ENCODE measurements around the gene DLGAP3. TPM values are rescaled to one million over a fixed set of nuclear protein-coding genes. Genes with fewer than 3 reads are reported as not detected.
A peak's percentile ranks its signal among the peaks of the same experiment; 100 is the strongest.

The DLGAP3 gene
- total RNA-seq, 3 donors from 2014 or later: 0.35 to 0.60 (median 0.41) TPM

- no peaks in the 10 kb centered on the region for H3K36me3 ChIP-seq (ENCODE audit: low read depth)
- intact Hi-C loops (cut with DNase I, micrococcal nuclease): no loop called here
- peaks cover 21% of the 10 kb centered on the region for H3K4me1 ChIP-seq (ENCODE audit: low read depth)
- H3K4me3 ChIP-seq: no peak overlapping the region
- TF ChIP-seq, protein P1, sequence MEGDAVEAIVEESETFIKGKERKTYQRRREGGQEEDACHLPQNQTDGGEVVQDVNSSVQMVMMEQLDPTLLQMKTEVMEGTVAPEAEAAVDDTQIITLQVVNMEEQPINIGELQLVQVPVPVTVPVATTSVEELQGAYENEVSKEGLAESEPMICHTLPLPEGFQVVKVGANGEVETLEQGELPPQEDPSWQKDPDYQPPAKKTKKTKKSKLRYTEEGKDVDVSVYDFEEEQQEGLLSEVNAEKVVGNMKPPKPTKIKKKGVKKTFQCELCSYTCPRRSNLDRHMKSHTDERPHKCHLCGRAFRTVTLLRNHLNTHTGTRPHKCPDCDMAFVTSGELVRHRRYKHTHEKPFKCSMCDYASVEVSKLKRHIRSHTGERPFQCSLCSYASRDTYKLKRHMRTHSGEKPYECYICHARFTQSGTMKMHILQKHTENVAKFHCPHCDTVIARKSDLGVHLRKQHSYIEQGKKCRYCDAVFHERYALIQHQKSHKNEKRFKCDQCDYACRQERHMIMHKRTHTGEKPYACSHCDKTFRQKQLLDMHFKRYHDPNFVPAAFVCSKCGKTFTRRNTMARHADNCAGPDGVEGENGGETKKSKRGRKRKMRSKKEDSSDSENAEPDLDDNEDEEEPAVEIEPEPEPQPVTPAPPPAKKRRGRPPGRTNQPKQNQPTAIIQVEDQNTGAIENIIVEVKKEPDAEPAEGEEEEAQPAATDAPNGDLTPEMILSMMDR (IDR thresholded peaks at IDR 0.05): no peak
- no peak for DNase-seq
- ATAC-seq: no peak
- H3K9me3 ChIP-seq: no peaks in the 10 kb centered on the region
Measured at GRCh38 chr1:34866762-34867109, 62.7 kb downstream of the DLGAP3 start.

DNA sequence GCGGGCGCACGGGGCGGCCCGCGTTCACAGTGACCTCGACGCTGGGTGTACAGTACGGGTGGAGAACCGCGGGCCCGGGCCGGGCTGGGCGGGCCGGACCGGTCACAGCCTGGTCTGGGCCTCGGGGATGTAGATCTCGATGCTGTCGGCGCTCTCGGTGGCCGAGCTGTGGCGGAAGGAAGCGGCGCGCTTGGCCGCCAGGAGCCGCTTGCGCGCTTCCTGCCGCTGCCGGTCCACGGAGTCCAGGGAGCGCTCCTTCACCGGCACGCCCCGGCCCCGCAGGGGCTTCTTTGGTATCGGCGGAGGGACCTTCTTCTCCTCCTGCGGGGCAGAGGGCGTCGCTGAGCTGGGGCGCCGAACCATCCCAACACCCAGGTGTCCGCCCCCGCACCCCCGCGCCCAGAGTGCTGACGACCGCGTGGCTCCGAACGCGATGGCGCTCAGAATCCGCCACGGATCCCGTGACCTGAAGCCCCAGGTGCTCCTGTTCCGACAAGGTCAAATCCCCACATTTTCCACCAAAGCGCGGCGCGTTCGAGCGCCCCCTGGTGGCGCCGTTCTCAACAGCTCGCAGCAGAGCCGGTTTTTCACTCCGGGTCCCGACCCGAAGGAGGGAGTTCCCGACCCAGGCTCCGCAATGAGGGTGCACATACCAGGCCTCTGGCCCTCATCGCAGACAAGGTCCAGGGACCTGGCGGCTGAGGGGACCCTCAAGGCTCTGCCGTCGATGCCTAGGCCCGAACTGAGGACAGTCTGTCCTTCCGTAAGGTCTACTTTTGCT lies 63.3 kb downstream of the DLGAP3 start:
- ATAC-seq (peak; percentile 92), DNase-seq (peak; percentile 92 to 95 (median 95))
- Histone ChIP-seq H3K4me3 (peak overlapping the region; percentile 29), H3K9me3 (no peaks in the 10 kb centered on the region), H3K36me3 (ENCODE audit: low read depth) (no peaks in the 10 kb centered on the region), H3K4me1 (ENCODE audit: low read depth) (peaks cover 21% of the 10 kb centered on the region)
- TF ChIP-seq, protein P1 (IDR thresholded peaks at IDR 0.05): peak; percentile 93
- intact Hi-C loops (cut with DNase I, micrococcal nuclease): no loop called here

- ATAC-seq (peak; percentile 3), DNase-seq (peak in 2 of 3 donors; percentile 48 to 52)
- peaks cover 21% of the 10 kb centered on the region for H3K4me1 ChIP-seq (ENCODE audit: low read depth)
- H3K4me3 ChIP-seq: peak overlapping the region; percentile 29
- intact Hi-C loops (cut with DNase I, micrococcal nuclease): no loop called here
- no peaks in the 10 kb centered on the region for H3K9me3 ChIP-seq
- TF ChIP-seq, protein P1 (IDR thresholded peaks at IDR 0.05): no peak
- no peaks in the 10 kb centered on the region for H3K36me3 ChIP-seq (ENCODE audit: low read depth)
Measured at GRCh38 chr1:34865573-34865972, 63.9 kb downstream of the DLGAP3 start.

DNA sequence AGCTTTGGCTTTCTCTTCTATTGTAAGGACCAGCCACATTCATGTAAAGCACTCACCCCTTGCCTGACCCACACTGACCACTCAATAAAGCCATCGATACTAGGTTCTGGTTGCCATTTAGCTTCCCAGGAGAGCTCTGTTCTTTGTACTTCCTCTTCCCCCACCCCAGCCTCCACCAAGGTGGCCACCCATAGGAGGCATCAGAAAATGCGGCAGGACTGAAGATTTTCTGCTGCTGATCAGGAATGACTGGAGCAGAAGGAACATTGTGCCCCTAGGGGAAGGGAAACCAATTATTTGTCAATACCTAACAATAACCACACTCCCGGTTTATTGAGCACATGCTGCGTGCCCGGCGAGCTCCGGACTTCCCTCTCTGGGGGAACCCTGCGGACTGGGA lies 64.7 kb downstream of the DLGAP3 start:
- H3K4me3 ChIP-seq: no peak overlapping the region
- H3K4me1 ChIP-seq (ENCODE audit: low read depth): peaks cover 21% of the 10 kb centered on the region
- H3K9me3 ChIP-seq: no peaks in the 10 kb centered on the region
- intact Hi-C loops (cut with DNase I, micrococcal nuclease): no loop called here
- no peak for ATAC-seq
- no peaks in the 10 kb centered on the region for H3K36me3 ChIP-seq (ENCODE audit: low read depth)
- TF ChIP-seq, protein P1 (IDR thresholded peaks at IDR 0.05): no peak
- no peak for DNase-seq

GRCh38 chr1:34863501-34863900 lies 65.9 kb downstream of the DLGAP3 start:
- no peaks in the 10 kb centered on the region for H3K9me3 ChIP-seq
- no peak overlapping the region for H3K4me3 ChIP-seq
- TF ChIP-seq, protein P1 (IDR thresholded peaks at IDR 0.05): no peak
- peak; percentile 0 for ATAC-seq
- H3K36me3 ChIP-seq (ENCODE audit: low read depth): no peaks in the 10 kb centered on the region
- no peak for DNase-seq
- peaks cover 26% of the 10 kb centered on the region for H3K4me1 ChIP-seq (ENCODE audit: low read depth)
- intact Hi-C loops (cut with DNase I, micrococcal nuclease): no loop called here
